Neuronal stem cell (in vitro differentiated cells): ENCODE measurements around the gene FRS2.

Experiments
- DNase-seq: peaks from one replicate; pipeline ENCODE4 v3.0.0-alpha.2; 2013; ENCODE audit warnings: low spot score
- H2AFZ ChIP-seq: one replicate; pipeline ENCODE4 v1.6.1; 2013; ENCODE audit warnings: mild to moderate bottlenecking, low read length, inconsistent platforms
- H2AK5ac ChIP-seq: 2 replicates; pipeline ENCODE4 v1.6.1; 2013; ENCODE audit warnings: low read depth, mild to moderate bottlenecking, inconsistent platforms, low read length, moderate library complexity, mixed read lengths
- H2BK120ac ChIP-seq: 2 replicates; pipeline ENCODE4 v1.6.1; 2013; ENCODE audit warnings: low read depth, mild to moderate bottlenecking, inconsistent platforms, low read length, moderate library complexity, mixed read lengths
- H2BK12ac ChIP-seq: one replicate; pipeline ENCODE4 v1.6.1; 2013; ENCODE audit warnings: low read length, inconsistent platforms
- H2BK15ac ChIP-seq: 2 replicates; pipeline ENCODE4 v1.6.1; 2013; ENCODE audit warnings: mild to moderate bottlenecking, low read length, inconsistent platforms, mixed read lengths
- H2BK5ac ChIP-seq: one replicate; pipeline ENCODE4 v1.6.1; 2013; ENCODE audit warnings: inconsistent platforms, mild to moderate bottlenecking, low read length, moderate library complexity
- H3K14ac ChIP-seq: one replicate; pipeline ENCODE4 v1.6.1; 2013; ENCODE audit warnings: low read length, inconsistent platforms
- H3K18ac ChIP-seq: 2 replicates; pipeline ENCODE4 v1.6.1; 2013; ENCODE audit warnings: low read length, inconsistent platforms
- H3K23ac ChIP-seq: 2 replicates; pipeline ENCODE4 v1.6.1; 2013; ENCODE audit warnings: low read depth, mild to moderate bottlenecking, mixed read lengths, low read length, inconsistent platforms; ENCODE audit not compliant: poor library complexity
- H3K27ac ChIP-seq: replicated peaks from 3 replicates; pipeline ENCODE4 v1.5.1; 2013; ENCODE audit warnings: low read length, inconsistent platforms
- H3K27me3 ChIP-seq, 3 experiments: 2 replicates each; pipeline ENCODE4 v1.6.1; 2013; ENCODE audit warnings: low read length in 3 of 3, mild to moderate bottlenecking in 2 of 3, inconsistent platforms in 1 of 3, low read depth in 1 of 3, mixed read lengths in 1 of 3, moderate library complexity in 1 of 3; ENCODE audit not compliant: control insufficient read depth in 3 of 3, insufficient read depth in 3 of 3
- H3K36me3 ChIP-seq, 2 donors: replicated peaks in 1 of 2; 2 replicates each; pipeline ENCODE4 v1.6.1; 2013; ENCODE audit warnings: low read length in 2 of 2; ENCODE audit not compliant: control insufficient read depth in 2 of 2, insufficient read depth in 2 of 2
- H3K4ac ChIP-seq: 2 replicates; pipeline ENCODE4 v1.6.1; 2013; ENCODE audit warnings: inconsistent platforms, mild to moderate bottlenecking, low read length, moderate library complexity
- H3K4me1 ChIP-seq, 2 donors: 1 replicate in 1 of 2; 2 replicates in 1 of 2; pipeline ENCODE4 v1.6.1; 2013; ENCODE audit warnings: low read length in 2 of 2, low read depth in 1 of 2; ENCODE audit not compliant: control insufficient read depth in 2 of 2, insufficient read depth in 1 of 2
- H3K4me2 ChIP-seq: one replicate; pipeline ENCODE4 v1.6.1; 2013; ENCODE audit warnings: mild to moderate bottlenecking, low read length, inconsistent platforms; ENCODE audit not compliant: insufficient read depth, poor library complexity, severe bottlenecking
- H3K4me3 ChIP-seq, 2 donors: 2 replicates each; pipeline ENCODE4 v1.5.1; 2013; ENCODE audit warnings: low read length in 2 of 2, mild to moderate bottlenecking in 2 of 2, inconsistent platforms in 1 of 2, moderate library complexity in 1 of 2
- H3K79me1 ChIP-seq: one replicate; pipeline ENCODE4 v1.6.1; 2013; ENCODE audit warnings: low read depth, mild to moderate bottlenecking, inconsistent platforms, low read length, moderate library complexity
- H3K9ac ChIP-seq: one replicate; pipeline ENCODE4 v1.6.1; 2013; ENCODE audit warnings: mild to moderate bottlenecking, low read depth, low read length, inconsistent platforms; ENCODE audit not compliant: poor library complexity
- H3K9me3 ChIP-seq, 2 donors: replicated peaks in 1 of 2; 2 replicates each; pipeline versions ENCODE3 to v1.6.1; 2013; ENCODE audit warnings: low read length in 2 of 2, mild to moderate bottlenecking in 2 of 2, inconsistent platforms in 1 of 2, low read depth in 1 of 2, mixed read lengths in 1 of 2, moderate library complexity in 1 of 2; ENCODE audit not compliant: control insufficient read depth in 2 of 2, insufficient read depth in 1 of 2
- H4K8ac ChIP-seq: one replicate; pipeline ENCODE4 v1.6.1; 2013; ENCODE audit warnings: low read depth, mild to moderate bottlenecking, inconsistent platforms, low read length, moderate library complexity
- H4K91ac ChIP-seq: one replicate; pipeline ENCODE4 v1.6.1; 2013; ENCODE audit warnings: low read length, low read depth, mild to moderate bottlenecking, inconsistent platforms; ENCODE audit not compliant: poor library complexity
- WGBS, 2 donors: extraction: QIAGEN DNeasy Blood & Tissue Kit; methylation state at CpG; one replicate each; pipeline ENCODE4 v1.1.7; 2013; ENCODE audit warnings: missing lambda C conversion rate in 2 of 2, mixed read lengths in 1 of 2; ENCODE audit not compliant: insufficient read length in 2 of 2, insufficient replicate concordance in 1 of 2; ENCODE audit errors: extremely low coverage in 2 of 2; 5-methylcytosine and 5-hydroxymethylcytosine counted together

The FRS2 gene

DNA sequence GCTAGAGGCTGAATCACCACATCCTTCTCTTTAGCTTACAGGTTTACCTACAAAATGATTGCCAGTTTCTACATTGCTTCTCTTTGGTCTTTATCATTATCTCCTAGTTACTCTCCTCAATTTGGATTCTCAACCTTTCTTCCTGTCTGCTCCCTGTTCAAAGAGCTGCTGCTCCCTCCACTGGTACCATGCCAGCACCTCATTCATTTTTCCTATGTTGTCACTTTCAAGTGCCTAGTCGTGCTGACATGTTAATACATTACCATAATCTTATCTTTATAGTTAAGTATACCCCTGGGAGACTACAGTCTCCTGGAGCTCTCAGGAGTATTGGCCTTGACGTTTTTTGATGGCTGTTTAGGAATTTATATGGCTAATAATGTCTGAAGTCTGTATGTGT, 14.2 kb downstream of the FRS2 start:
- Histone ChIP-seq H4K8ac (no peak overlapping the region), H3K27me3 (no peaks in the 10 kb centered on the region), H3K4me3 (no peak overlapping the region), H3K9ac (no peak overlapping the region), H3K27ac (no peak overlapping the region), H3K79me1 (peaks cover 2% of the 10 kb centered on the region), H3K4me2 (no peak overlapping the region), H2BK15ac (no peak overlapping the region), H2BK5ac (no peak overlapping the region), H3K36me3 (peaks cover 0 to 38% of the 10 kb centered on the region in 2 donors), H2AFZ (no peak overlapping the region), H3K4ac (no peak overlapping the region), H2AK5ac (no peak overlapping the region), H3K9me3 (peaks cover 0 to 47% of the 10 kb centered on the region in 2 donors), H3K14ac (no peak overlapping the region), H3K23ac (no peak overlapping the region), H4K91ac (no peak overlapping the region), H3K4me1 (no peaks in the 10 kb centered on the region), H2BK120ac (no peak overlapping the region), H3K18ac (no peak overlapping the region), H2BK12ac (no peak overlapping the region)
- DNase-seq = no peak
- WGBS, 2 donors = no CpG with 5 or more reads among the region's 2 CpGs

DNA sequence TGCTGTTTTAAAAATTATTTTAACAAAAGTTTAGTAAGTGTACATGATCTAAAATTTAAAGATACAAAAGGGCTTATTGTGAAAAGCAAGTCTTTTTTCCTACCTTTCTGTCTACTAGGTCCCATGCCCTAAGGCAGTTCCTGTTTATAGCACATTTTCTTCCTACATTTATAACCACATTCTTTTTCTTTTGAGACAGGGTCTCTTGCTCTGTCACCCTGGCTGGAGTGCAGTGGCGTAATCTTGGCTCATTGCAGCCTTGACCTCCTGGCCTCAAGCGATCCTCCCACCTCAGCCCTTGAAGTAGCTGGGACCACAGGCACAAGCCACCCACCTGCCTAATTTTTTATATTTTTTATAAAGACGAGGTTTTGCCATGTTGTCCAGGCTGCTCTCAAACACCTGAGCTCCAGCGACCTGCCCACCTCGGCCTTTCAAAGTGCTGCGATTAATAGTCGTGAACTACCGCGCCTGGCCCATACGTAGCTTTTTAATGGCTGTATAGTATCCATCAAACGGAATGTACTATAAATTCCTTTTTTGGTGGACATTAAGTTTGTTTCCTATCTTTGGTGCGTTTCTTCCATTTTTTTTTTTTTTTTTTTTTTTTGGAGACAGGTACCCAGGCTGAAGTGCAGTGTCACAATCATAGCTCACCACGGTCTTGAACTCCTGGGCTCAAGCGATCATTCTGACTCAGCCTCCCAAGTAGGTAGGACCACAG, 20.9 kb downstream of the FRS2 start:
- H2BK15ac ChIP-seq = no peak overlapping the region
- H3K27me3 ChIP-seq = no peaks in the 10 kb centered on the region
- no CpG with 5 or more reads among the region's 14 CpGs for WGBS, 2 donors
- no peak overlapping the region for H3K18ac ChIP-seq
- no peak overlapping the region for H2BK5ac ChIP-seq
- H4K8ac ChIP-seq = no peak overlapping the region
- H3K14ac ChIP-seq = no peak overlapping the region
- H3K23ac ChIP-seq = no peak overlapping the region
- no peak overlapping the region for H3K4ac ChIP-seq
- DNase-seq = no peak
- peaks cover 0 to 30% of the 10 kb centered on the region in 2 donors for H3K9me3 ChIP-seq
- no peak overlapping the region for H2BK12ac ChIP-seq
- H3K9ac ChIP-seq = no peak overlapping the region
- H2BK120ac ChIP-seq = no peak overlapping the region
- no peak overlapping the region for H3K4me3 ChIP-seq
- H3K36me3 ChIP-seq = peaks cover 0 to 36% of the 10 kb centered on the region in 2 donors
- H3K4me2 ChIP-seq = no peak overlapping the region
- H2AK5ac ChIP-seq = no peak overlapping the region
- no peak overlapping the region for H2AFZ ChIP-seq
- H3K4me1 ChIP-seq = no peaks in the 10 kb centered on the region
- no peak overlapping the region for H3K27ac ChIP-seq
- no peak overlapping the region for H4K91ac ChIP-seq
- peaks cover 2% of the 10 kb centered on the region for H3K79me1 ChIP-seq

DNA sequence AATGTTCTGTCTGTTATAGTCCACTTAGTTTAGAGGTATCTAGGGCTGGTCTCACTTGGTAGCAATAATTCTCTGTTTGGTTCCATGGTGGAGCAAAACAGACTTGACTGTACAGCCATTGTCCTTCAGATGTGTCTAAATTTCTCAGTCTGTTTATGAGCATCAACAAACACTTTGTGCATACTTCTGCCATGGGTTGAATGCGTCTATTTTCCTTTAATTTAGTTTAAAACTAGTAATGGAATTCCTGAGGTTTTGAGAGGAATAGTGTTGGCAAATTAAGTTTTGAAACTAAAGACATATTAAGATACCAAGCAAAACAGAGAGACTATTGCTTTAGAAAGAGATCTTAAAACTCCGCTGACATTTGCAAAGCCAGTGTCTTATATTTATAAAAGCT, 22.6 kb downstream of the FRS2 start:
- H3K9me3 ChIP-seq = peaks cover 0 to 21% of the 10 kb centered on the region in 2 donors
- H4K8ac ChIP-seq = no peak overlapping the region
- H3K4me3 ChIP-seq = no peak overlapping the region
- H2BK12ac ChIP-seq = no peak overlapping the region
- H2AK5ac ChIP-seq = no peak overlapping the region
- no peak overlapping the region for H3K23ac ChIP-seq
- H3K27ac ChIP-seq = no peak overlapping the region
- peaks cover 2% of the 10 kb centered on the region for H3K79me1 ChIP-seq
- H2BK5ac ChIP-seq = no peak overlapping the region
- no peaks in the 10 kb centered on the region for H3K27me3 ChIP-seq
- H3K4me2 ChIP-seq = no peak overlapping the region
- H3K9ac ChIP-seq = no peak overlapping the region
- peaks cover 0 to 21% of the 10 kb centered on the region in 2 donors for H3K36me3 ChIP-seq
- H3K14ac ChIP-seq = no peak overlapping the region
- H4K91ac ChIP-seq = no peak overlapping the region
- H2BK120ac ChIP-seq = no peak overlapping the region
- H3K18ac ChIP-seq = no peak overlapping the region
- no peak overlapping the region for H2BK15ac ChIP-seq
- no CpG with 5 or more reads among the region's 2 CpGs for WGBS, 2 donors
- no peak overlapping the region for H2AFZ ChIP-seq
- H3K4ac ChIP-seq = no peak overlapping the region
- H3K4me1 ChIP-seq = no peaks in the 10 kb centered on the region
- no peak for DNase-seq

DNA sequence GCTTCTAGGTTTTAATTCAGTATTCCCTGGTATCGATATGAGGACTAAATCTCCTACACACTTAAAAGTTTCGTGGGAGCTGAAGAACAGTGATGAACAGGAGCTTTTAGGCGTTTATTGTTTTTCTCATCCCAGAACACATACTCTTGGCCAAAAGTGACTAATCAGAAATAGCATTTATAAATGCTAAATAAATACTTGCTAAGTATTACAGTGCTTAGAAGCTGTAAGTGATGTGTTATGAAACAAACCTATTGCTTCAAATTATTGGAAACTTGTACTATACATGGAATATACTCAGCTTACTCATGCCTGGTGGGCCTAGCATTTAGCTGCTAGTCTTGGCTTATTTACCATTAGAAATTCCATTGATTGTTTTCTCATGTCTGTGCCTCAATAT, 24.9 kb downstream of the FRS2 start:
- no CpG with 5 or more reads among the region's 3 CpGs for WGBS, 2 donors
- Histone ChIP-seq H3K4me2 (no peak overlapping the region), H4K91ac (no peak overlapping the region), H2AFZ (no peak overlapping the region), H3K4me1 (no peaks in the 10 kb centered on the region), H4K8ac (no peak overlapping the region), H3K9me3 (peaks cover 0 to 11% of the 10 kb centered on the region in 2 donors), H3K27me3 (no peaks in the 10 kb centered on the region), H2BK15ac (no peak overlapping the region), H2BK120ac (no peak overlapping the region), H3K27ac (no peak overlapping the region), H2BK12ac (no peak overlapping the region), H3K4me3 (no peak overlapping the region), H3K23ac (no peak overlapping the region), H3K4ac (no peak overlapping the region), H3K36me3 (peaks cover 0 to 11% of the 10 kb centered on the region in 2 donors), H3K9ac (no peak overlapping the region), H3K18ac (no peak overlapping the region), H3K79me1 (no peaks in the 10 kb centered on the region), H3K14ac (no peak overlapping the region), H2AK5ac (no peak overlapping the region), H2BK5ac (no peak overlapping the region)
- no peak for DNase-seq
